M059J (cell line): ENCODE results near the gene ELMOD1. TPM values are rescaled to one million over a fixed set of nuclear protein-coding genes. Genes with fewer than 3 reads are reported as not detected.

Experiments
- DNase-seq: peaks from one replicate; pipeline ENCODE4 v3.0.0-alpha.2; 2012; ENCODE audit warnings: low read depth
- total RNA-seq: library from RNA; depleted of rRNA; stranded (reverse); fragments of >200 nt; shearing (Covaris generic); gene quantifications from 2 replicates; pipeline ENCODE4 v1.2.3, GENCODE V29; 2014

ELMOD1 gene
- total RNA-seq, 1 experiment from 2014 or later: 0.39 TPM

DNA sequence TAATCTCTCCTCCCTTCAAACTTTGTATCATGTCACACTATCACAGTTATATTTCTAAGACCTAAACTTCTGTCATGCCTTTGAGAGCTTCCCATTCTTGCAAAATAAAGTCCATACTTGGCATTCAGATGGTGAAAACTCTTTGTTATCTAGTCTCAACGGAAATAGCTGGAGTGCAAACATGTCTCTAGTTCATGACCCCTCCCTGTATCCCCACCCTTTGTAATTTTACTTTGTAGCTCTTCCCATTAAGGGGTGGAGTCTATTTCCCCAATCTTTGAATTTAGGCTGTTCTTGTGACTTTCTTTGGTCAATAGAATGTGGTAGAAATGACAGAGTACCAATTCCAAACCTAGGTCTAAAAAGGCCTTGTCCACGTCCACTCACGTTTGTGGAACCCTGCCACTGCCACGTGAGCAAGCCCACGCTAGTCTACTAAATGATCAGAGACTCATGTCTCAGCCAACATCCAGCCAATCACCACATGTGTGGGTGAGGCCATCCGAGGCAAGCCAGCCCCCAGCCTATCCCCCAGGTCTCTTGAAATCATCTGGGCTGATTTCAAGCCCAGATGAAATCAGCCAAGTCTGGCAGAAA, 97.5 kb downstream of the ELMOD1 start:
- DNase-seq: no peak

DNA sequence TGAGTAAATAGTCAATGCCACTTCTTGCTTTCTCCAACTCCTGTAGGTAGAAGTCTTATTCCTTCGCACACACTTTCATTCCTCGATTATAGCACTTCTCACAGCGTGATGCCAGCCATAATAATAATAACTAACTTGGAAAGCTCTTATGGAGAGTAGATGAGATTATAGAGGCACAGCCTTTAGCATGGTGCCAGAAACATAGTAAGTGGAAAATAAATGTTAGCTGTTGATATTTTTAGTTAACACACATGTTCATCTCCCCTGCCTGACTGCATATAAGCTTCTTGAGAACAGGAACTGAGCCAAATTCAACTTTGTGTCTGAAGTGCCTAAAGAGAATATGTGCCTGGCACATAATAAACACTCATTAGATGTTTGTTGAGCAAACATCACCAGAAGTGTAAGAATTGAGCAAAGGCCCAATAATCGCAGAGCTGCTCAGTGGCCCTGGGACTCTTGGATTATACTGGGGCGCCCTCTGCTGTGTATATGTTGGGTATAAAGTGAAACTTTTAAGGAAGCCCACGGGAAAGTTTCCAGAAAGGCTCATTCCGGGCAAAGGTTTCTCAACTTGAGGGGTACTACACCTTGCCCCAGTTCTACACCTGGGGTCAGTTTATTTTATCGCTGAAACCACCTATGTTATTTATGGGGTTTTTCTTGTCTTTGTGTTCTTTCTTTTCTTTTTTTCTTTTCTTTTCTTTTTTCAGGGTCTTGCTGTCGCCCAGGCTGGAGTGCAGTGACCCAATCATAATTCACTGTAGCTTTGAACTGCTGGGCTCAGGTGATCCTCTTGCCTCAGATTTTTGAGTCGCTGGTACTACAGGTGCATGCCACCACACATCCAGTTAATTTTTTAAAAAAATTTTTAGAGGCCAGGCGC, 98.6 kb downstream of the ELMOD1 start:
- DNase-seq: peak; percentile 69

DNA sequence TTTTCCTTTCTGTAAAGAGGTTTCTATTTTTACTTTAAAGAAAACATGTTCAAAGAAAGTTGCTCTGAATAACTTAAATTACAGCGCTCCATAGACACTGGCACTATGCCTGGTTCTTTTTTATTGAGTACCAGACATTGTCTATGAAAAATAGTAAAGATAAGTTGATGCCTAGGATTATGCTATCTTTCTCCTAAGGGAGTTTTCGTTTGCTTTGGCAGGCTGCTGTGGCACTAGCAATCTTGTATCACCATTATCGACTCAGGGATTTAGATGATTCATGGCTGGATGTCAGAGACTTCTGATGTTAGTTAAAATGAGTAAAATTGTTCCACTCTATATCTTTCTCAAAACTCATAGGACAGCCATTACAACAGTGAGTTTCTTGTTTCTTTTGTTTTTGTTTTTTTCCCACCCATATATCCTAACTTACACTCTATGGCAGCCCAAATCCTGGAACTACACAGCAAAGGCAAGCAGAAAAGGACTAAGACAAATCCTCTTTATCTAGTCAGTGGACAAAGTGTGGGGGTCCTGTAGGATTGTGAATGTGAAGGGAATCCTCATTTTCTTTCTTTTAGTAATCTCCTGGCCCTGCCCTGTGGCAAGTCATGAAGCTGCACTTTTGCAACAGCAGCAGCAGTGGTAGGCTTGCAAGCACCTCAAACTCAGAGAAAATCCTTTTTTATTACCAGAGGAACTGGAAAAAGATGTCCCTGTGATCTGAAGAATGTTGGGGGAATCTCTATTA, 100.2 kb downstream of the ELMOD1 start:
- DNase-seq: peak; percentile 43

DNA sequence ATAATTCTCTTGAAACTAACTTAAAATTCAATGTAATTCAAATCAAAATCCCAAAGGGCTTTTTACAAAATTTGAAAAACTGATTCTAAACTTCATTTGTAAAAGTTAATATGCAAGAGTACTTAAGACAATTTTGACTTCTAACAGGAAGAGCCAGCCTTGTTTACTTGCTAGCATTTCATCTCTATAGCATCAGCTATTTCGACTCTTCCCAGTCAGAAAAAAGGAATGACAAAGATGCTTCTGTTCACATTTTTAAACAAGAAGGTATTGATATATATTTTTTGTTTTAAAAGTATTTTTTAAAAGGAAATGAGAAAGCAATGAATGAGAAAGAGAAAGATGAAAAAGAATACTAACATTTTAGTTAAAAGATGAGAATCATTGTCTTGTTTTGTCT, 104.5 kb downstream of the ELMOD1 start:
- peak; percentile 32 for DNase-seq

DNA sequence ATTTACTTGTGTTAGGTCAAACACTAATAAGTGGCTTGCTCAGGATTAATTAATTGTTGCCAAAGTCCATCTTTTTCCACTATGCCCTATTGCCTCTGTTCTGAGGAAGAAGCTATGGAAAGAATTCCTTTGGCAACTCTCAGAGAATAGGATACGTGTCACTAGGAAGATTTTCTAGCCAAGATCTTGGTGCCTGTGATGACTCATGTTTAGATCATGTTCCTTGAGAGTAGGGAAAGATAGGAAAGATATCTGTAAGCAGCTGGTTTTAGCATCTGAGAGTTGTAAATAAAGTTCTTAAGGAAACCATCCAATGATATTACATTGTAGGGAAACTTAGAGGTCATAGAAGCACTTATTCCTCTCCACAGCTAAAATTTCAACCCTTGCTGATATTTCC, 105.2 kb downstream of the ELMOD1 start:
- DNase-seq: peak; percentile 97

DNA sequence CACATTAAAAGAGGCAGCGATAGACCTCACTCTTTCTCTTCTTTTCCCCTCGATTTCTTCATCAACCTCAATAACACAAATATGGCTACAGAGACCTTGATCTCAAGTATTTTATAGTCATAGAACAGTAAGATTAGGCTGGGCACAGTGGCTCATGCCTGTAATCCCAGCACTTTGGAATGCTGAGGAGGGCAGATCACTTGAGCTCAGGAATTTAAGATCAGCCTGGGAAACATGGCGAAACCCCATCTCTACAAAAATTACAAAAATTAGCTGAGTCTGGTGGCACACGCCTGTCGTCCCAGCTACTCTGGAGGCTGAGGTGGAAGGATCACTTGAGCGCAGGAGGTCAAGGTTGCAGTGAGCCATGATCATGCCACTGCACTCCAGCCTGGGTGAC, 106.3 kb downstream of the ELMOD1 start:
- DNase-seq: no peak

DNA sequence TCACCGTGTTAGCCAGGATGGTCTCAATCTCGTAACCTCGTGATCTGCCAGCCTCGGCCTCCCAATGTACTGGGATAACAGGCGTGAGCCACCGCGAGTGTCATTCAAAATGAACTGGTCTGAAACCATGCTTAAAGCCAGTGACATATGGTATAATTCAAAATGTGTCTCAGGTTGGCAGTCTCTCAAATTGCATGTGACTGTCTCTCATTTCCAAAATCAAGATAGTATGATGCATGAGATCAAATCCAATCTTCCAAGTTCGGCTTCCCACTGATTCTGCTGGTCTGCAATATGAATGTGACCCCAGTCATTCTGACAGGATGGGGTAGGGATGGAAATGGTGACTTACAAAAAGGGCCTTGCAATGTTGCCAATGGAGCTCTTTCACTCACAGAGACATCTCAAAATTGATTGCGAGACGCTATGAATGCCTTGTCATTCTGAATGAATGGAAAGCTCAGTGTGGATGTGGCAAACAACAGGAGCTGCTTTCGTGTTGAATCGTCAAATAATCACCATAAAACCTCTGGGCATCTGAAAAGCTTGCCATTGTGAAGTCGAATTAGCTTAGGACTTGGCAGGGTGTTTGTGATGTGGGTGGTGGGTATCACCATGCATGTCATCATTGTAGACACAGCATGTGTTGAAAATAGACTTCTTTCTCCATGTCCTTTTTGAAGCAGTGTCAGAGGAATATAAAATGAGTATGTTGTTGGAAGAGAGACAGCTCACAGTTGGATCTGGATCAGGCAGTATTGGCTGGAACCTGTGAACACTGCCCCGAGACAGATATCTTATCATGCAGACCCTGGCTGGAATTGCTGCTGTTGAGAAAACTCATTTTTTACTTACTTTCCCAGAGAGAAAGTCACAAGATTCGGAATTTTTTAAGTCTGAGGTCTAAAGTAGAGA, 108.7 kb downstream of the ELMOD1 start:
- DNase-seq: no peak

DNA sequence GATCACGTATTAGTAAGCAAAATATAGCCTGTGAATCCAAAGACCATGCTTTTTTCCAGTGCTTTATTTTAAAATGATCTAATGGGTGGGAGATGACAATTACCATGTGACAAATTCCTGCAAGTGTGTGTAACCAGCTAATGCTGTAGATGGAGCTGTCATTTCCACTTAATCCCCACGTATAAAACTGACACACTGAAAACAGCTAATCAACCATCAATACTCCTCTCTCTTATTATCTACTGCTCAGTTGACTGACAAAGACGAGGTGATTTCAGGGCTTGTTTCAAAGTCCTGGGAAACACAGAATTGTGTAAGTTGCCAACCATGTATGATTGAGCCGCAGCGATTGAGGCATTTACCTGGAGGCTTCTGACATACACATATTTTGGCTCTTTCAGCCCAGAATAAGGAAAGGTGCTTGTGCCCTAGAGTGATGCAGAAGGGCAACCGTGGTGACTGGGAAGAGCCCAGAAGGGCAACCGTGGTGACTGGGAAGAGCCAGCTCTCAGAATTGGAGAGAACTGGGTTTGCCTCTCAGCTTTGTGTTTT, 111.2 kb downstream of the ELMOD1 start:
- no peak for DNase-seq

DNA sequence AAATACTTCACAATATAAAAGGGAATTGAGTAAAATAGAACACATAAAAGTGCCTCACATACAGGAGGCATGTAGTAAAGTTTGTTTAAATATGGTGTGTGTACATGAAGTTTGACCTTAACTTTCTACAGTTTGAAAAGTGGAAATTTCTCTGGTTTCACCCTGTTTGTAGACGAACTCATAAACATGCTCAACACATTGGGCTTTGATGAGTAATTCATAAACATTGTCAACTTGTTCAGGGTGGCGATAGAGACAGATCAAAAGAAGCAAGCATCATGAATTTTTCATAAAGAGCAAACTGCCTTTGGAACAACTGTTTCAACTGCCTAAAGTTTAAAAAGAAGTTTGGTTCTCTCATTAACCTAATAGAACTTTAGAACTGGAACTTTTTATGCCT, 111.8 kb downstream of the ELMOD1 start:
- peak; percentile 64 for DNase-seq

DNA sequence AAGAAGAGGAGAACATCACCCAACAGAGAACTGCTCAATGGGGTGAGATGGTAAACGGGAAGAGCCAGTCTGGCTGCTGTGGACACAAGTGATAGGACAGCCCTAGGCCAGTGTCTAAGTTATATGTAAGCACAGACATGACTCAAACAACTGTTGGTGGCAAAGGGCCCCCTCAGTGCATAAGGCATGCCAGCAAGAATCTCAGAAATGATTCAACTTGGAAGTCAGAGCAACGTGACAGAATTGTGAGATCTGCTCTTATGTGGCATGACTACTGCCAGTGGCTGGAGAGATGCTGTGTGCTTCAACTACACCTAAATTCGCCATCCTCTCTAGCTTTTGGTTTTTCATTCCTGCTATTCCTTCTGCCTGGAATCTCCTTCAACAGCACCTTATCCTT, 113.5 kb downstream of the ELMOD1 start:
- DNase-seq: peak; percentile 92

DNA sequence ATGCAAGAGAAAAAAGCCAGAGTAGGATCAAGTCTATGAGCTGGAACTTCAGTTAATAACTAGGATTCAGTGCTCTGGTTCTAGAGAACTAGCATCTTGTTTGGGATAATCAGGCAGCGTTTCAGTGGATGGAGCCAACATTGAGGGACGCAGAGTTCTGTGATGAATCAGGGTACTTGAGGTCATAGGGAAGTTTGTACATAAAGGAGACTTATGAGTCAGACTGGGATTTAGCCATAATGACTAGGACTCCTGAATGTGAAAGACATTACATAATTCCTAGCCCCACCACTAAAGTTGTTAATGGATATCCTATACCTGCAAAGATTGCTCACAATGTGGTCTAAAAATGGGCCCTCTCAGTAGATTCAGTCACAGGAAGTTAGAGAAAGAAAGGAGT, 114.1 kb downstream of the ELMOD1 start:
- peak; percentile 94 for DNase-seq

DNA sequence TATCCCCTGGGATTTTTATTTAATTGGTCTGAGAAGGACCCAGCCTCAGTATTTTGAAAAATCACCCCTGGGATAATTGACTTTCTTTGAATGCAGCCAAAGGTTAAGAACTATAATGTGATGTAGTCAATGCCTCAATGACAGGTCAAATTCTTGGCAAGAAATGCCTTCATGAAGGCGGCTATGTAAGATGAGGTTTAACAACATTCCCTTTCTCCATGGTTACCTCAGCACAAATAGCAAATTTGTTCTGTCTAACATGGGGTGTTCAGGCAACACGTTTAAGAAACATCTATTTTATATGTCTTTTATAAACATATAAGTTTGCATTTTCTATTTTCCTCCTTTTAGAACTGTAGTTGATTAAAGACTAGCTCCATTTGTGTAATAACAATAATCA, 115.6 kb downstream of the ELMOD1 start:
- no peak for DNase-seq

DNA sequence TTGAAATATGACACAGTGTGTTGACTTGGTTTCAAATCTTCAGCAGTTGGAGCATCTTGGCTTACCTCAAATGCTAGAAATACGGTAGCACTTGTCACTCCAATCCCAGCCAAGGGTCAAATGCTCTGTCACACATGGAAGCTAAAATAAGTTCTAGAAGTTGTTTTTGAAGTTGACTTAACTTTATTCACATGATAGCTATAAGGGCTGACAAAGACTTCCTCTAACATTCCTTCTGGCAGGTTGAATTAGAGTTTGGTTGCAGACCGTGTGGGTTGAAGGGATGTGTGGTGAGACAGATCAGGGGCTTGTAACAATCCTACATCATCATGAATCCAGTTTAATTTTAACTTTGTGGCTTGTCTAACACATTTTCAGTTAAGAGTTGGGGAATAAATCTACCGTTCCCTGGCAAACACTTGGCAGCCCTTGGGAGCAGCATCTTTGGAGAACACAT, 116.3 kb downstream of the ELMOD1 start:
- DNase-seq: no peak

DNA sequence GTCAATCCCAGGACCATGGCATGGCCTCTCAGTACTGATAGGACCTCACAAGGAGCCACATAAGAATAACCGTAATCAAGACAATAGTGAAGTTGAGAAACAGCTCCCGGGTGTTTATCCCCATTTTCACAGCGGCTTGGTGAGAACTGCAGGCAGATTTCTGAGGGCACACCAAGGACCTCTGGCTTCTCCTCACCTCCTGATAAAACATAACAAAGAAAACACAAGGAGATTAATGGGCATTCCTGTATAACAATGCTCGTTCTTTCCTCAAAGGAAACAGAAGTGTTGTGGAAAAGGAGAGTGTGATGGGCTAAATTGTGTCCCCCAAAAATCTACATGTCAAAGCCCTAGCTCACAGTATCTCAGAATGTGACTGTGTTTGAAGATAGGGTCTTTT, 116.9 kb downstream of the ELMOD1 start:
- no peak for DNase-seq

DNA sequence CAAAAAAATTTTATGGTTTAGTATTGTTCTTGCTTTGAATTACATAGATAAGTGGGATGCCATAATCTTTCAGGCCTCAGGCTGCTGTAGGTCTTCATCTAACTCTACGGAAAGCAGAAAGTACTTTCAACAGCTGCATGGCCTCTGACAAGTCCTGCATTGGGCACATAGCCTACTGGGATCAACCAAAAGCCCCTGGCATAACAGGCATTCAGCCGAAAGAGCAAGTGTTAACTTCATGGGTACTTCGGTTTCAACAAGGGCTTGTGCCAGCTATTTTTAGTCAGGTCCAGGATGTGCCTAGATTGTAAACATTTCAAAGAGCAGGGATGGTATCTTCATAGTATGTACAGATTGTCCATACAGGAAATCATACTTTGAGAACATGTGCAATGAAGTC, 117.8 kb downstream of the ELMOD1 start:
- no peak for DNase-seq

DNA sequence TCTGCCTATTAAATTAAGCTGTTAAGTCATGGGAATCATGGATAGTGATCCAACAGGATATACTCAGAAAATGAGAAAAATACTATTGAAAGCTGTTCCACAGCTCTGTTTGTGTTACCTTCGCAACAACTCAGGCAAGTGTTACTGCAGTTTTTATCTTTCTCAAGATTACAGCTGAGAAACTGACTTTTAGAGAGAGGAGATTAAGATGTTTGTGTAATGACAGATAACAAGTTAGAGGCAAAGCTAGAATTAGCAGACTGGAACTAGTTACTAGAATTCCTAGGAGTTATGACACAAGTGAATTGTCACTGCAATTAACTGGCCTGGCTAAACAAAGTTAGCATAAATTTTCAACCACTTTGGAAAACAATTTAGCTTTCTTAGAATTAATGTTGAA, 119.4 kb downstream of the ELMOD1 start:
- no peak for DNase-seq

DNA sequence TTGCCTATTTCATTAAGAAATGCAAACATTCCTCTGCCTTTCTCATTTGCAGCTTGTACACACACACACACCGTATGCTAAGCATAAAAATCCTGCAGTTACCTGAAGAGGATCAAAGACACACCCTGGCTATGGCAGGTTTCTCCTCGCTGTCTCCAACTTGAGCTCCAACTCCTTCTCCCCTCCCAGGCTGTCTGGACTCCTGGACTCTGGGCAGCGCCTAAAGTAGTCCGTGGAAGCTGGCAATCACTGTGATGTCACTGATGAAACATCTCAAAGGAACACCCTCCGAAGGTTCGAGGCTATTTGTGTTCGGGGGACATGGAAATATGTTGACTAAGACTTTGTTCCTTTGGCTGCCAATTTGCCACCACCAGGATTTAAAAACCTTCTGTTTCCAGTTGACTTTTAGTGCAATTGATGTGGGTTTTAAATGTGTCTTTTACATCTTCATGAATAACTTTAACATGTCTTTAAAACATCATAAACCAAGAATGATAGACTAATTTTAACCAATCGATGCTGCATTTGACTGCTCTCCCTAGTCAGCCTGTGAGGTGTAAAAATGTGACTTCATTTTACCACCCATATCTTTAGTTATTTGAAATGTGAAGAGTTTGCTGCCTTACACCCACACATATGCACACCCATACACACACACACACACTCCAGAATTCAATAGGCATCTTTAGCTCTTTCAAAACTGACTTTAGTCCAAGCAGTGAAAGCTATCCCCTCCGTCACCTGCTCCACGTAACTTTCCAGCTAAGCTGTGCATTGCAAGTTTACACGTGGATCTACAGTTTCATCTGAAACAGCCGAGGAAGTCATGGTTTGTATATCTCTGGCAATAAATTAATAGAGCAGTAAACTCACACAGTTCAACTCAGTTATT, 121.2 kb downstream of the ELMOD1 start, which contains the start of gene SLN:
SLN (minus strand) TSS at position 196 of the 895 bp plus-strand sequence.
- no peak for DNase-seq

DNA sequence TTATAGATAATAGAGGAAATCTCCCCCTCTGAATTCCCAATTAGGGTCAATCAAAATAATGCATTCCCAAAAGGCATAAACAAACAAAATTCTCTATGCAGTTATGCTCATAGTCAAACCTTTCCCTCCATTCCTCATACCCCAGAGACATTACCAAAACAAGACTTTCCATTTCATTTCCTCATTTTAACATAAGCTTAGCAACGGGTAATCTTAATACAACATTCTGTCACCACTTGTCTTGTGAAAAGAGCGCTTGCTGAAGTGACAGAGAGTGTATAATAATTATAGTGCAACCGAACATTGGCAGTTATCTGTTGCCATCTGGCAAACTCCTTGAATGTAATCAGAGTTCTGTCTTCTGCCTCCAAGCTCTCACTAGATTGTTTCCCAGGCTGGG, 122.1 kb downstream of the ELMOD1 start:
- DNase-seq: no peak
